GM21528 (cell line): ENCODE measurements around the gene RBM18.

Experiments
- ATAC-seq: cut with Tn5 transposase; IDR thresholded peaks from one replicate; pipeline ENCODE4 v1.9.1; 2021; ENCODE audit warnings: mild to moderate bottlenecking, moderate library complexity; ENCODE audit not compliant: unreplicated experiment, low FRiP score

RBM18 gene

GRCh38 chr9:122225312-122226141, 39.1 kb downstream of the RBM18 start:
- no peak for ATAC-seq

- ATAC-seq, result no peak
These were observed 41.2 kb downstream of the RBM18 start for GRCh38 chr9:122223435-122223834.

GRCh38 chr9:122222791-122223190, 41.8 kb downstream of the RBM18 start:
- ATAC-seq, result no peak

DNA sequence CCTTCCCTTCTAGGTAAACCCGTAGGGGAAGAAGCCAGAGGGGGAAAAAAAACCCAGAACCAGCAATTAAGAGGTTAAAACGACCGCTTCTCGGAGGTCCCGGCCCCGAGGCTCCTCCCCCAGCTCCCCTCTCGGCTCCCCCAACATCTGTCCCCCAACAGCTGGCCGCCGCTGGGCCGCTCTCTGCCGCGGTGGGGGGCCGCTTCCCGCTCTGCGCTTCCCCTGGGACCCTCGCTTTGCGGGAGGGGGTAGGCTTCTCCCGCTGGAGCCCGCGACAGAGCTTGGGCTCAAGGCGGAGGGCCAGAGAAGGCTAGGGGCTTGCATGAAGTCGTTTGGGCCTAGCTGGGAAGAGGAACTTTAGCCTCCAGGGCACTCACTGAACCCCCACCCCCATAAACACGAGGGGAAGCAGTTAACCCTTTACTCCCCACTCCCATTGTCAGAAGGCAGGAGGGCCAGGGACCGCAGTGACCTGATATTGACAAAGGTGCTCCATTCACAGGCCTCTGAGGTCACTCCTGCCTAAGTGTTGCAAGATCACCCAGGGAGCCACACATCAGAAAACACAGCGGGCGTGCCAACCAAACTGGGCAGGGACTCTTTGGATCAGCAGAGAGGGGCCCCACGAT, 43.3 kb downstream of the RBM18 start:
- ATAC-seq, result no peak

GRCh38 chr9:122220673-122221182, 43.9 kb downstream of the RBM18 start:
- no peak for ATAC-seq

GRCh38 chr9:122219856-122220672, 44.6 kb downstream of the RBM18 start:
- no peak for ATAC-seq

- ATAC-seq, result no peak
These were observed 45.4 kb downstream of the RBM18 start for GRCh38 chr9:122218935-122219855.

- no peak for ATAC-seq
These were observed 46.3 kb downstream of the RBM18 start for GRCh38 chr9:122218071-122218934.

DNA sequence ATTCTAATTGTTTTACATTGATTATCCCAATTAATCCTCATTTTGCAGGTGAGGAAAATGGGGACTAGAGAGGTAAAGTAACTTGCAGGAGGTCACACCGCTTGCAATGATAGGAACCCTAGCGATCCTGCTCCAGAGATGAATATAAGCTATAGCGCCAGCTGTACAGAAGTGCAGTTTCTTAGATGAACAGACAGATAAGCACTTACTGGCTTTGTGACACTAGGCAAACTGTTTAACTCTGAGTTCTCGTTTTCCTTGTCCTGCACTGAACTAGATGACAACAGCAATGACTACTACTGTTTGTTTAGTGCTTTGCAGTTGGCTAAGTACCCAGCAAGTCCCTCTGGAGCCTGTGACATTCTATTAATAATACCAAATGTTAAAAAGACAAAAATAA, 47.0 kb downstream of the RBM18 start:
- ATAC-seq, result no peak

- no peak for ATAC-seq
These were observed 47.7 kb downstream of the RBM18 start for GRCh38 chr9:122216798-122217418.

DNA sequence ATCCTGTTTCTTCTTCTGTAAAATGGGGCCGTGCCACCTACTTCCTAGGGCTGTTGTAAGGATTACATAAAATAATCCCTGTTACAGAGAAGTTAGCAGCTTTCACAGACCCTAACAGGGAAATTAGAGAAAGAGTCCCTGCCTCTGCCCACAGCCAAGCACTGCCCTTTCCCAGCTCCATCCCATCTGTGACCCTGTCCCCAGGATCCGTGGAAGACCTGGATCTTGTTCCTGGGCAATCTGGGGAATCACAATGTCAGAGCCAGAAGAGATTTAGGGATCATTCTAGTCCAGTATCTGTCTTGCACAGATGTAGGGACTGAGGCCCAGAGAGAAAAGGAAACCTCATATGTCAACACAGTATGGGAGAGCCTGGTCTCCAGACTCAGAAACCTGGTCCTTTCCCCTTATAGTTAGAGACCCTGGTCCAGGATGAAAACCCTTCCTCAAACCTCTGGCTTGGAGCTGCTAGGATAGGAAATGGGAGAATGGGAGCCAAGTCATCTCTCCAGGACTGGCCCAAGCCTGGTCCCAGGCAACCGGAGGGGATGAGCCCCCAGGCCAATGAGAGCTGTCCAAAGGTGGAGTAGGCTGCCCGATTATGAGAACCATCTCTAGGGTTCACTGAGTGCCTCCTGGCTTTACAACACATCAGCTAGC, 48.4 kb downstream of the RBM18 start:
- ATAC-seq, result no peak

DNA sequence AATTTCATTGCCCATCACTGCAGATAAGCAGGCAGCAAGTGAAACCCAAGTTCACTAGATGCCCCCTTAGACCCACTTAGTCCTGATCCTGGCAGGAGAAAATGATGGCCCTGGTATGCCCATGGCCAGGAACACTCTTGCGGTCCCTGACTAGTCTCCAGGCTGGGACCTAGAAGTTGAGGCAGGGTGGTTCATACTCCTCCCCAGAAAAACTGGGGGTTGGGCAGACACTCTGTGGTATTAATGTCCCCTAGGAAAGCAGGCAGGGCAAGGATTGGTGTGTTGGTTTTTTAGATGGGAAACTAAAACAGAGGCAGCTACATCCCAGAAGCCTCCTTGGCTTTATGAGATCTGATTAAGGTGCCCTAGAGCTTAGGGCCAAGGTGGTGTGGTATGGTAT, 49.0 kb downstream of the RBM18 start:
- no peak for ATAC-seq

DNA sequence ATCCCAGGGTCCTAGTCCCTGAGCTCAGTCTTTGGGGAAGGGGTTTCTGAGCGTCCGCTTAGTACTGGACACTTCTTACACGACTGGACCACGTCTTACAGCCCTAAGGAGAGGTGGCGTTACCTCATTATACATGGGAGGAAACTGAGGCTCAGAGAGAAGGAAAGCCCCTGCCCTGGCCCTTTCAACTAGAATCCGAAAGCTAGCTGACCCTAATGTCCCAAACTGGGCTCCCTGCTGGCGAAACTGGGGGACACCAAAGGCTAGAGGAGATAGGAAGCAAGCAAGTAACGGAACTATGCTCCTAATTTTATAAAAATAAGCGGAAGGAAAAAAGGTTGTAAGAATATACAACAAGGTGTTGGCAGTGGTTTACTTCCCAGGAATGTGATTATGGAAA, 50.1 kb downstream of the RBM18 start:
- no peak for ATAC-seq

DNA sequence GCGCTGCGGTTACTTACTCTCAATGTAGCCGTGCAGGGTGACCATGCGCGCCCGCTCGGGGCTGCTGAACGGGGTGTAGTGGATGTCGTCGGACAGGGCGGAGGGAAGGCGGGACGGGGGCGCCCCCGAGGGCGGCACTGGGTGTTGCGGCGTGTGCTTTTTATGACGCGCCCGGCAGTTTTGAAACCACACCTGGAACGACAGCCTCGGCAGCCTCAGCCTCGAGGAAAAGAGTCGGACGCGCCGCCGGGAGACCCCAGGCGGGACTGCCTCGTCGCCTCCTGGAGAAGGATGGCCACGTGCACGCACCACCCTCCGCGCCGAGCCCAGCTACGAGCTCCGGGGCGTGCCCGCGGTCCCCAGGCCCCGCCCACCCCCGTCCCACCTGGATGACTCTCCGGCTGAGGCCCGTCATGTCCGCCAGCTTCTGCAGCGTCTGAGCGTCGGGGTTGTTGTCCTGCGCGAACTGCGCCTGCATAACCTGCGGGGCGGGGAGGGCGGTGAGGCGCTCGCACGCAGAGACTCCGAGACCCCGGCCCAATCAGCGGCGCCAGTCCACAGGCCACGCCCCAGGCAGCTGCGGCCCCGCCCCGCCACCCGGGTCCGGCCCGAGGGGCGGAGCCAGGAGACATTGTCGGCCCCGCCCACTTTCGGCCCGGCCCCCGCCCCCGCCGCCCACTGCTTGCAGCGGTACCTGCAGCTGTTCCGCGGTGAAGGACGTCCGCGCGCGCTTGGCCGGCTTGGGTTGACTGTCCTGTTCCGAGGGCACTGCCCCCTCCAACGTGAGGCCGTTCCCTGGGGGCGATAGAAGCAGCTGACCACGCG, 50.8 kb downstream of the RBM18 start:
- no peak for ATAC-seq

DNA sequence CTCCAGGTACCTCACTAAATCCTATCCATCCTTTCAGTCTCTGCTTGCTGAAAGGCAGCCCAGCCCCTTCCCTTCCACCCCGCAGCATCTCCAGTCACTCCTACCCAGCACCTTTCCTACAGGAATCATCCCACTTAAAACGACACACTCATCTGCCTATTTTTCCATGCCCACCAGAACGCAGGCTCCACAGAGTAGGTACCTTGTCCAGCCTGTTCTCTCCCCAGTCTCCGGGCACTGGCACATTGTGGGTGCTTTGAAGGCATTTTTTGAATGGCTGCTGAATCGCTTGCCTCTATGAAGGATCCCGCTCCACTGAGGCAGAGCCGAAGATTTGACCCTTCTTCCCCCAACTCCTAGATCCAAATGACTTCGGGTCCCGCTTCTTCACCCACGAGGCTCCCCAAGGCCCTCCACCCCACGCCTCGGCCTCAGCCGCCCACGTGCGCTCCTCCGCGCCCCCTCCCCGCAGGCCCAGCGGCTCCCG, 51.5 kb downstream of the RBM18 start:
- ATAC-seq, result no peak

DNA sequence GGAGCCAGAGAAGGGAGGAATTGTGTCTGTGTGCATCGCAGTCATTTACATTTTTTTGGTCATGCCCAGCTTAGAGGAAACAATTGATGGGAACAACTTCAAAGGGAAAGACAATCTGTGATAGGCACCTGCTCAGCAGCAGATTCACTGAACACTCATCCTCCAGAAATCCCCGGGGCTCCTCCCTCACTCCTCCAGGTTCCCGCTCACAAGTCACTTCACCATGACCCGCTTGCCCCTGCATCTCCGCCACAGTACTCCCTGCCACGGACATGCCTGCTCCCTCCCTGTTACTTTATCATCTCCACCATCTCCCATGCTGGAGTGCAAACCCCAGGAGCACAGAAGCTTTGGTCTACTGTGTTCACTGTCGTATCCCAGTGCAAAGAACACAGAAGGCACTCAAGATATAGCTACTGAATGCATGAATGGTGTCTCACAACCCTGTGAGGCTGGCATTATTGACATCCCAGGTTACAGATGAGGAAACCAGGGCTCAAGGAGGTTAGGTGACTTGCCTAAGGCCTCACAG, 52.1 kb downstream of the RBM18 start:
- no peak for ATAC-seq

DNA sequence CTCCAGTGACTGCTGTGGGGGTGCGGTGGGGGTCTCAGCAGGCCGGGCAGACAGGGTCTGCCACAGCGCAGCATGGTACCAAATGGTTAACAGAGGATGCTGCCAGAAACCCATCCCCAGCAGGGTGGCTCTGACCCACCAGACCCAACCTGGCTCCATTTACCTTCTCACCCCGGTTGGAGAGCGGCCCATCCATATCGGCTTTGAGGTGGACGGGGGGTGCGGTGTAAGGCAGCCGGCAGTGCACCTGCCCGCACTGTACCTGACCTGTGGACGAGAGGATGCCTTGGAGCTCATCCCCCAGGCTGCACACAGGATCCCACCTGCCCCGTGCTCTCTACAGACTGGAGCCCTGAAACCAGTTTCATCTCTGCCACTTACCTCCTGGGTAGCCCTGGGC, 55.2 kb downstream of the RBM18 start:
- no peak for ATAC-seq
